ENCODE measurements around the gene MEAF6. TPM values are rescaled to one million over a fixed set of nuclear protein-coding genes. Genes with fewer than 3 reads are reported as not detected.

MEAF6 gene
- total and polyA plus RNA-seq, 4 donors, result 18.7 to 25.3 (median 21.2) TPM

- Histone ChIP-seq H3K9ac (ENCODE audit: low read depth in 1 of 2, low read length in 2 of 2) (peak overlapping the region; percentile 58 to 98), H3K36me3 (ENCODE audit: control insufficient read depth in 4 of 4, insufficient read depth in 3 of 4, low read depth in 1 of 4, low read length in 3 of 4) (peaks cover 2 to 17% (median 4%) of the 10 kb centered on the region in 4 donors), H3K27me3 (ENCODE audit: control insufficient read depth in 4 of 4, insufficient read depth in 4 of 4, low read length in 3 of 4) (no peaks in the 10 kb centered on the region), H3K4me1 (ENCODE audit: control insufficient read depth in 4 of 4, insufficient read depth in 4 of 4, low read length in 3 of 4) (peaks cover 1 to 31% (median 18%) of the 10 kb centered on the region in 4 donors), H3K4me3 (ENCODE audit: low read depth in 1 of 3, low read length in 3 of 3) (peak overlapping the region; percentile 88 to 99 (median 91)), H3K9me3 (ENCODE audit: control insufficient read depth in 4 of 4, low read length in 3 of 4) (no peaks in the 10 kb centered on the region), H3K27ac (ENCODE audit: low read depth in 1 of 2, low read length in 2 of 2) (peak overlapping the region; percentile 77 to 93)
- WGBS, result 2% methylated on average over 11 of the region's 11 CpGs
- TF ChIP-seq, protein P1, sequence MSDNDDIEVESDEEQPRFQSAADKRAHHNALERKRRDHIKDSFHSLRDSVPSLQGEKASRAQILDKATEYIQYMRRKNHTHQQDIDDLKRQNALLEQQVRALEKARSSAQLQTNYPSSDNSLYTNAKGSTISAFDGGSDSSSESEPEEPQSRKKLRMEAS (IDR thresholded peaks at IDR 0.05), result no peak
- TF ChIP-seq, protein P2, sequence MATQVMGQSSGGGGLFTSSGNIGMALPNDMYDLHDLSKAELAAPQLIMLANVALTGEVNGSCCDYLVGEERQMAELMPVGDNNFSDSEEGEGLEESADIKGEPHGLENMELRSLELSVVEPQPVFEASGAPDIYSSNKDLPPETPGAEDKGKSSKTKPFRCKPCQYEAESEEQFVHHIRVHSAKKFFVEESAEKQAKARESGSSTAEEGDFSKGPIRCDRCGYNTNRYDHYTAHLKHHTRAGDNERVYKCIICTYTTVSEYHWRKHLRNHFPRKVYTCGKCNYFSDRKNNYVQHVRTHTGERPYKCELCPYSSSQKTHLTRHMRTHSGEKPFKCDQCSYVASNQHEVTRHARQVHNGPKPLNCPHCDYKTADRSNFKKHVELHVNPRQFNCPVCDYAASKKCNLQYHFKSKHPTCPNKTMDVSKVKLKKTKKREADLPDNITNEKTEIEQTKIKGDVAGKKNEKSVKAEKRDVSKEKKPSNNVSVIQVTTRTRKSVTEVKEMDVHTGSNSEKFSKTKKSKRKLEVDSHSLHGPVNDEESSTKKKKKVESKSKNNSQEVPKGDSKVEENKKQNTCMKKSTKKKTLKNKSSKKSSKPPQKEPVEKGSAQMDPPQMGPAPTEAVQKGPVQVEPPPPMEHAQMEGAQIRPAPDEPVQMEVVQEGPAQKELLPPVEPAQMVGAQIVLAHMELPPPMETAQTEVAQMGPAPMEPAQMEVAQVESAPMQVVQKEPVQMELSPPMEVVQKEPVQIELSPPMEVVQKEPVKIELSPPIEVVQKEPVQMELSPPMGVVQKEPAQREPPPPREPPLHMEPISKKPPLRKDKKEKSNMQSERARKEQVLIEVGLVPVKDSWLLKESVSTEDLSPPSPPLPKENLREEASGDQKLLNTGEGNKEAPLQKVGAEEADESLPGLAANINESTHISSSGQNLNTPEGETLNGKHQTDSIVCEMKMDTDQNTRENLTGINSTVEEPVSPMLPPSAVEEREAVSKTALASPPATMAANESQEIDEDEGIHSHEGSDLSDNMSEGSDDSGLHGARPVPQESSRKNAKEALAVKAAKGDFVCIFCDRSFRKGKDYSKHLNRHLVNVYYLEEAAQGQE (IDR thresholded peaks at IDR 0.05), result no peak
- TF ChIP-seq RXRA (IDR thresholded peaks at IDR 0.05) (no peak), JUND (IDR thresholded peaks at IDR 0.05) (no peak), ZBTB33 (IDR thresholded peaks at IDR 0.05) (no peak), NR2F2 (IDR thresholded peaks at IDR 0.05) (no peak), TAF1 (conservative IDR thresholded peaks at IDR 0.05) (no peak), RAD21 (IDR thresholded peaks at IDR 0.05) (no peak), CTCF (IDR thresholded peaks at IDR 0.05; ENCODE audit: low read depth, low read length, missing input control) (no peak), GABPA (IDR thresholded peaks at IDR 0.05 in 1 of 2, conservative IDR thresholded peaks at IDR 0.05 in 1 of 2) (no peak), YY1 (IDR thresholded peaks at IDR 0.05) (no peak), FOXA2 (IDR thresholded peaks at IDR 0.05) (no peak), HNF4A (conservative IDR thresholded peaks at IDR 0.05) (no peak), EGR1 (IDR thresholded peaks at IDR 0.05; ENCODE audit: low read depth in 2 of 2) (no peak), HNF4G (IDR thresholded peaks at IDR 0.05) (no peak), FOXA1 (IDR thresholded peaks at IDR 0.05) (no peak)
- TF ChIP-seq, protein P3, sequence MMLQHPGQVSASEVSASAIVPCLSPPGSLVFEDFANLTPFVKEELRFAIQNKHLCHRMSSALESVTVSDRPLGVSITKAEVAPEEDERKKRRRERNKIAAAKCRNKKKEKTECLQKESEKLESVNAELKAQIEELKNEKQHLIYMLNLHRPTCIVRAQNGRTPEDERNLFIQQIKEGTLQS (IDR thresholded peaks at IDR 0.05), result no peak
- DNase-seq (ENCODE audit: low spot score), result no peak
Measured at GRCh38 chr1:37553598-37553926, 39.0 kb upstream of the MEAF6 start.
